ENCODE data around the gene RAD51B. TPM values are rescaled to one million over a fixed set of nuclear protein-coding genes. Genes with fewer than 3 reads are reported as not detected.

Gene RAD51B
- polyA plus RNA-seq, 1 donor: 7.3 TPM

DNA sequence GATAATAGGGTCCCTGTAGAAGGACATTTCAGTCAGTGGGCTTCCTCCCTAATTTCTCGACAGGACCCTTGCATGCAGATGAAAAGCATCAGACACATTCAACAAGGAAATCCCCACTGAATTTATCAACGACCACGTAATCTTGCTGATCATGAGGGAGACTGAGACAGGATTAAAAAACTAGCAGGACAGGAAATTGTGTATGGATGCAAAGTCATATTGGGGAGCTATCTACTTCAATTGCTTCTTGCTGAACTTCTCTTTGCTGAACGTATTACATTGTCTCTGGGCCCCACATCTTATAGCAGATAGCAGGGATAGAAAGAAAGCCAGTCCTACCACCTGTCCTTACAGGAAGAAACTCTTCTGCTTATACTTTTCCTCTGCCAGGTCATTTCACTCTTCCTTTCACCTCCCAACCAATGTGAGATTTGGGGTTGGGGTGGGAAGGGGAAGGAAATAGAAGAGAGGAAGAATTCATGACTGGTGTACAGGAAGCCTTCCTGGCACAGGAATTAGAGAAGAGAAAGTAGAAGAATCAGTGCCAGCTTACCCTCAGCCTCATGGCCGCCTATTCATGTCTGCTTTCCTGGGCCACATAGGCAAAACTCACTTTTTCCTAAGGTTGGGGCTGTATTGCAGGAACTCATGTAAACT is 640.0 kb downstream of the RAD51B start:
- no peak for DNase-seq (ENCODE audit: low read depth)

DNA sequence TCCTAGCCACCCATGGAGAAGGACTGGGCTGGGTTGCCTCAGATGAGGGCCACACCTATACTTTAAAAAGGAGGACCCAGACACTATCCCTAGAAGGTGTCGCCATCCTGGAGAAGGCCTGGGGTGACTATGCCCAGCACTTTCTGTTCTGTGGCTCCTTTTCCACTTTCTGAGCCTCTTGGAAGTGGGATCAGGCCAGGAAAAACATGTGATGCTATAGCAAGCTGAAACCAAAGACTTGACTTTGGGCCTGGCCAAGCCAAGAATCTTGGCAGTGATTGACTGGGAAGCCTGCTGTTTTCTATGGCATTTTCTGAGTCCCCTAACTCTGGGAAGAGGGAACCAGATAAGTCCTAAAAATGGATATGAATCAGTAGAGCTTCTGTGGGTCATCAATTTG is 641.0 kb downstream of the RAD51B start:
- no peak for DNase-seq (ENCODE audit: low read depth)

DNA sequence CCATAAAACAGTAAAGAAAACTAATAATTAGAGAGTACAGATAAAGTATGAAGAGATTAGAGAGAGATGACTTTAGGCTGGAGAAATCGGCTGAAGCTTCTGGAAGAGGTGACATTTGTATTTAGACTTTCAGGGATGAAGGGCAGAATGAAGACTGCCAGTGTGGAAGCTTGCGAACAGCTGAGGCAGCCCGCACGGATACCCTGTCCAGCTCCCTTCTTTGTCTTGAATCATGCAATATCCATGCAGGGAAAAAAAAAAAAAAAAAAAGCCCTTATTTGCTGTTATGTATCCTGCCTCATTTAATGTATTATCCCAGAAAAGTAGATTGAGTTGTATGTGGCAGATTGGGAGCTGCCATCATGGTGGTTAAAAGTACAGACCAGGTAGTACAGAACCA is 641.5 kb downstream of the RAD51B start:
- no peak for DNase-seq (ENCODE audit: low read depth)

DNA sequence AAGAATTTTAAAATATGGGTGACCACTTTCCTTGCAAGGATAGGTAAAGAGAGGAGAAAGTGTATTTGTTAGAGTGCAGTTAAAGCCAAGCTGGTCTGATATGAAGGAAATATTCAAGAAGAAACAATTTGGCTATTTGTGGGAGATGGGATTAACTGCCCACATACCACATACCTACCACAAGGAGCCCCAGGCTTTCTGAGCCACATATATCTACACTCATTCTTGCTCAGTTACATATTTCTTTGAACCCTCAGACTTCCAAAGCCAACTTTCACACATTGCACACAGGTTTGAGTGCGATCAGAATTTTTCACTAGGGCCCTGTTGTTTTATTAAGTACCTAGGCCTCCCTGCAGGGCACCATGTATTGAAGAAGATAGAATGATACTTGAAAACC is 643.1 kb downstream of the RAD51B start:
- DNase-seq (ENCODE audit: low read depth): no peak

DNA sequence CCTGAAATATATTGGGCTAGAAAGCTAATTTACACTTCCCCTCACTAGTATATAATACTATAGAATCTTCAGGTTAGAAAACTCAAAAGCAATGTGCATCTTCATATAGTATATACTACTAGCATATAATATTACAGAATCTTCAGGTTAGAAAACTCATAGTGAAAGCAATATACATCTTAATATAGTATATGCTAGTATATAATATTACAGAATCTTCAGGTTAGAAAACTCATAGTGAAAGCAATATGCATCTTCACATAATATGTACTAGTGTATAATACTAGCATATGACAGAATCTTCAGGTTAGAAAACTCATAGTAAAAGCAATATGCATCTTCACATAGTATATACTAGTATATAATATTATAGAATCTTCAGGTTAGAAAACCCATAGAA is 643.7 kb downstream of the RAD51B start:
- DNase-seq (ENCODE audit: low read depth): no peak

DNA sequence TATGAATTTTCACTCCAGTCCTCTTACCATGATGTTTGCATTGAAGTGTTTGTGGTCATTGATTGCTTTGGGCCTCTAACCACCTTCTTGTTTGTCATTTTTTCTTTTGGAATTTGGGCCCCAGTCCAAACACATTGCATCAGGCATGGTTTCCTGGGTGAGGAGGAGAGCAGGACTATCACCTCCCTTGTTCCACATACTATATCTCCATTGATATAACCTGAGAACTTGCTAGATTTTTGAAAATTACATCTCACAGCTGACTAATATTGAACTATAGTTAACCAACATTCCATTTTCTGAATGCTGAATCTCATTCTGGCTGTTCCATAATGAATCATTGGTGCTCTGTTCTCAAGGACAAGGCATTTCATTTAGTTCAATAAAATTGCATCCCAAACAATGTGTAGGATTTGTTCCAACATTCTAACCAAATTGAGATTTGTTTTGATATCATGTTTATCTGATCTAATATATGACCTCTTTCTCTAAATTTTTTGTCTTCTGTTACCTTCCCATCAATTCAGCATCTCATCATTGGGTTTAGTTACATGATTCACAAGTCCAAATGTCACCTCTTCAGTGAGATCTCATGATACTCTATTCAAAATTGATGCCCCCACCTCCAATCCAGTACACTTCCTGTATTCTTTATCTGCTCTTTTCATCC is 644.3 kb downstream of the RAD51B start:
- DNase-seq (ENCODE audit: low read depth): no peak

DNA sequence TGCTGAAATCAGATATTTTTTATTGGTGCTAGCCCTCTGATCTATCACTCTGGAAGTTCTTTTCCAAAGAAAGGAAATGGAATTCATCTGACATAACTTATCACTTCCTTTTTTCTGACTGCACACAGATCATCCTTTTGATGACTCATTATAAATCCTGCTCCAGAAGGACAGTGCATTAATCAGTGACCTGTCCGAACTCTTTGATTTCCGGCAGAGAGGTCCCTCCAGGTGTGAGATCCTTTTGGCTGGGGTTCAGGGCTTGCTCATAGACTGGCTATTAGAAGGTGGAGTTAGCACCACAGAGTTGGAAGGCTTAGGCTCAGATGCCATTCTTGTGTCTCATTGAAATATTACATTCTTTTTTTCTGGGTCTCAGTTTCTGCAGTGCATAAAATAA is 645.1 kb downstream of the RAD51B start:
- DNase-seq (ENCODE audit: low read depth): no peak

DNA sequence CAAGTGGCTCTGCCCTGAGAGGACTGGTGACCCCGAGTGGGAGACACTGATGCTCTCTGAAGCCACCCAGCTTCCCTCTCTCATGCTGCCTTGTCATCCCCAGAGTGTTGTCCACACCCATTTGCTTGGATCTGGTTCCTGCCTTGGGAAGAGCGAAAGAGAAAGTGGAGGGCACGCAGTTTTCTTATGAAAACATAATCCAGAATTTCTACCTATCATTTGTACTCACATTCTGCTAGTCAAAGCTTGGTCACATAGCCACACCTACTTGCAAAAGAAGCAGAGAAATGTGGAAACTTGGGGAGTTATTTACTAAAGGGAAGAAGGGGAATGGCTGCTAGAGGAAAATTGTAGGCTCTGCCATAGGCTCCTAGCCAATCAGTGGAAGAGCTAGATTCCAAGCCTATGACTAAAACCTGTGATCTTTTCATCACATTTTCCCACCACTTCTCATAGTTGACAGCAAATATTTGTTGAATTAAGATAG is 647.0 kb downstream of the RAD51B start:
- peak; percentile 50 for DNase-seq (ENCODE audit: low read depth)

DNA sequence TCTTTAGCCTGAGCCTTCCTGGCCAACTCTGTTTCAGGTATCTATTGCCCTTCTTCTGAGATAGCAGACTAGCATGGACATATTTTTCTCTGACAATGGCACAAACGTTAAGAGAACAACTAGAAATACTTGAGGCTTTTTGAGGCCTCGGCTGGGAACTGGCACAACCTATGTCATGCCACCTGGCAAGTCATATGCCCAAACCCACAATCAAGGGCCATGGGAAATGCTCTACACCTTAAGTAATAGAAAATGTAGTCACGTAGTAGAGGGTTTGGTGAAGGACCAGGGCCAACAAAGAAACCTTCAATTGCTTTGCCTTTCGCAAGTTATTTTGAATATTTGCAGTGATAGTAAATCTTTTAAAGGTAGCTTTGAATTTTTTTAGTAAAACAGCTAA is 647.8 kb downstream of the RAD51B start:
- no peak for DNase-seq (ENCODE audit: low read depth)

DNA sequence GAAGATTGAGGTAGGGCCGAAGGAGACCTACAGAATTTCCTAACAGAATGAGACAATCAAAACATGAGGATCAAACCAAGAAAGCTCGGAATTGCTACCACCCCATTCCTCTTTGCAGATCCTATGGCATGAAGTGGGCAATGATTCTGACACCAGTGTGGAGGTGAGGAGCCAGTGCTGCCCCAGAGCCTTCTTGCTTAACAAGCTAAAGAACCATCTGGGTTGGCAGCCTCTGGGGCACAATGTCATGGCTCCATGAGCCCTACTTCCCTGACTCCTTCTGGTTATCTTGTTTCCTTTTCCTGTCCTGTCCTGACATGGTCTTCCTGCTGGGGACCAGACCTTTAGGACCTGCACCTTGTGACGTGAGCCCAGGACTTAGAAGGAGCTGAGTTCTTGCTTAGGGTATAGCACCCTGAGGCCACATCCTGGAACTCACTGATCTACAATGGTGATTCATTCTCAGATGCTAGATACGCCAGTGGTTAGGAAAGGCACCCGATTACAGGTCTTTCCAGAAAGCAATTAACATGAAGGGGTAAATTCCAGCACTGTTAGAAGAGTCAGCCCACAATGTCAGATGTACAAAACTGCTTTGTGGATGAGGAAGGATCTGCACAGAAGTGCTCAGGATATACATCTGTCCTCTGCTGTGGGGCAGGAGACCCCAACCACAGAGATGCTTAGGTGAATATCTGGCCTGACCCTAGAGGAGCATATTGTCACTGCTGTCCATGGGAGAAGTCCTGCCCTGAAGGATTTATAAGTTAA is 649.0 kb downstream of the RAD51B start:
- DNase-seq (ENCODE audit: low read depth): no peak

DNA sequence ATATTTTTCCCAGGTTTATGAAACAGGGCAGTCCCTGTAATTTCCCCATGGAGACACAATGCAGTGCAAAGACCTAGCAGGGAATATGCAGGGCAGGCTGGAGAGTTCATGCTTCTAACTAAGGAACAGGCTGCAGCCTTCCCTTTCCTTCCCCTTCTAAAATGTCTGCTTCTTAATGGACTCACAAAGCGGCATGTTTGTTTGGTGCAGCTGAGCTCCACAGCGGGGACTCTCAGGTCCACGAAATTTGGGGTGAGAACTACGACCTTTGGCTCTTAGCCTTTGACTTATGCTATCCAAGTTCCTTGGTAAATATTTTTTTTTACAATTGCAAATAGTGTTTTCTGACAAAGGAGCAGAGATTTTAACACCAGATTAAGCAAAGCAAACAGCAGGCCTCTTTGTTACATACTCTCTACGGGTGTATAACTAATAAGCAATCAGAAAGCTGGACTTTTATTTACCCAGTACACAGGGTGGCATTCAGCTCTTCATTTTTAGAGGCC is 649.7 kb downstream of the RAD51B start:
- DNase-seq (ENCODE audit: low read depth): no peak

DNA sequence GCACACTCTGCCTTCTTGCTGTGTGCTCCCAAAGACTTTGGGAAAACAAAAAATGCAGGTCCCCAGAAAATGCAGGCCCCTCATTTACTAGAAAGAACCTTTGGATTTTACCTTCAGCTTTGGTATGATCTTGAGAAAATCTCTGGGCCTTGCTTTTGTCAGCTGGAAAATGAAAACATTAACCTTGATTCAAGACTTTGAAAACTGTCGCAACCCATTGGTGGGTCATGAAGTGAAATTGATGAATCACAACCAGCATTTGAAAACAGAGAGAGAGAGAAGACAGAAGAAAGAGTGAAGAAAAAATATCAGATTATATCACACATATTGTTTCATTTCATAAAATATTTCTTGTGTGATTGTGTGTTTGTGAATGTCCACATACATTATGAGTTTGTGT is 650.8 kb downstream of the RAD51B start:
- DNase-seq (ENCODE audit: low read depth): no peak

DNA sequence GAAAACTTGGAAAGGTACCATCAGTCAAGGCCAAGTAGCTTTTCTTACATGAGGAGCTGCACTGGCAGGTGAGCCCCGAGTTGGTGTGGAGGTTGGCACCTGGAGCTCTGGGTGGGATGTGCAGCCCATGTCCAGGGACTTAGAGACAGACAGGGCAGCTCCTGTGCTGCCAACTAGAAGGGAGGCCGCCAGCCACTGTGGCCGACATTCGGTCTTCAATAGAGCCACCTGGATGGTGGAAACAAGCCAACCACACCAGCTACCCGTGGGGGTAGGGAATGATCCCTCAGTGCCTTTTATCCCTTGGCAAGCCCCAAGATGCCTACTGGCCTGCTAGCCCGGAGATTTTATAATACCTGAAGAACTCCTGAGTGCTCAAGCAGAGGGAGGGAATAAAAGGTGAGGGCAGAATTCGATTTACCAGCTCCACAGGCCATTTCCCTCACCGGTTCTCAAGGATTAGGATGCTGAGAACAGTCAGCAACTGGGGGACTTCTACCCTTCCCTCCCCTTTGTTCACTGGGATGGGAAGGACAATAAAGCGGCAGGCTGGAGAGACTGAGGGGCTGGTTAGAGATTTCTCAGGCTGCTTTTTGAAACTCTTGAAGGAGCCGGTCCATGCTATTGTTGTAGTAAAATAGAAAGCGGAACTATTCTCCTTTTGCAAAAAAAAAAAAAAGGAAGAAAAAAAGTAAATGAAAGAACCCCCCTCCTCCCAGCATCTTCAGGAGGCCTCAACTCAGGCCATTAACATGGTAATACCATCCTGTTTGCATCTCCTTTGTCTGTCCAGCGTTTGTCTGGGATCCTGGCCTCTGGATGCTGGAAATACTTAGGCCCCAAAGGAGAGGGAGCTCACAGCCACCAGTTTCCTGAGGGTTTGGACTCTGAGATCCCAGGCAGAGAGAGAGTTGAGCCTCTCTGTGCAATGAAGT is 651.7 kb downstream of the RAD51B start:
- DNase-seq (ENCODE audit: low read depth): no peak

DNA sequence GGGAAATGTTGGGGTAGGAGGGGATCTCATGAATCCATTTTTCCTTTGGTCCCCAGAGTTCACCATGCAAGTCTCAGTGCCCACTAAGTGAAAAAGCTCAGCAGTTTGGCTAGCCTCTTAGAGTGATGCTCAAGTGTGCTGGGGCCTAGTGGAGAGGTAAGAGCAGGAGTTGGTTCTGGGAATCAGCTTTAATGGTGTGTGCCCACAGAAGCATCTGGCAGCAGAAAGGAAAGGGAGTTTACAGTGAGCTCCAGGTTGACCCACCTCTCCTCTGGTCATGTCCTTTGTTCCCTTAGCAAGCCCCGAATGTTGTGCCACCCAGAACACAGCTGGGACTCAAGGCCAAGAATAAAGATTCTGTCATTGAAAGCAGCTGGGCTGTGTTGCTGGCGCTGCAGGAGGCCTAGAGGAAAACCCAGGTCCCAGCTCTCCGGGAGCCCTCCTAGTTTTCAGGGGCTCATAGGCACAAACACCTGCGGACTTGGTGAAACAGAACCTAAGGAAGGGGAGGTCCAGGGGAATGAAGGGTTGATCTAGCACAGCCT is 652.5 kb downstream of the RAD51B start:
- no peak for DNase-seq (ENCODE audit: low read depth)

DNA sequence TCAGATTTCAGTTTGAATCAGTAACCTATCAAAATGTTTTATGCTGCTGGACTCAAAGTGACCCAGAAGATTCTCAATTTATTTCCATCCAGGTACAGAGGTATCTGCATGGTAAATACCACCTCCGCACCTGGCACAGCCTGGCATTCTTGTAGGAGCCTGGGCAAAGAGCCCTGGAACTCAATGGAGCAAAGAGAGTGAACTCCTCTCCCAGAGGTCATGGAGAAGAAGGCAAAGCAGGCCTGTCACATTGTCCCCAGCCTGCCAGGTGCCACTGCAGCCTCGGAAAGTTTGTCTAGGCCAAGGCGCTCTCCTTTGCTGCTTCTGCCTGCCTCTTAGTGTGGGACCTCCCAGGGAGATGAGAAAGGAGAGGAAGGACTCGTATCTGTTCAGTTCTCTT is 653.5 kb downstream of the RAD51B start:
- no peak for DNase-seq (ENCODE audit: low read depth)

DNA sequence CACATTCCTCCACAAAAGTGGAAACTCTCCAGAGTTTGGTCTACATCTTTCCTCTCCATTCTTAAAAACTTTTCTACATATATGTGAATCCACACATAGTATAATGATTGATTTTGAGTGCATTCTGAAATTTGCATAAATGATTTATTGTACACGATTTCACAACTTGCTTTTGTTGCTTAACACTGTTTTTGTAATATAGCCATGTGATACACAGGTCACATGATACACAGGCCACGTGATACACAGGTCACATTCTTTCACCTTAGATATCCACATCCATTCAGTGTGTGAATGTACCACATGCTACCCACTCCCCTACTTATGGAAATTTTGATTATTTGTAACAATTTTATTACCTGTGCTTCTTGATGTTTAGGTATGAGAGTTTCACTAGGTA is 654.2 kb downstream of the RAD51B start:
- no peak for DNase-seq (ENCODE audit: low read depth)

DNA sequence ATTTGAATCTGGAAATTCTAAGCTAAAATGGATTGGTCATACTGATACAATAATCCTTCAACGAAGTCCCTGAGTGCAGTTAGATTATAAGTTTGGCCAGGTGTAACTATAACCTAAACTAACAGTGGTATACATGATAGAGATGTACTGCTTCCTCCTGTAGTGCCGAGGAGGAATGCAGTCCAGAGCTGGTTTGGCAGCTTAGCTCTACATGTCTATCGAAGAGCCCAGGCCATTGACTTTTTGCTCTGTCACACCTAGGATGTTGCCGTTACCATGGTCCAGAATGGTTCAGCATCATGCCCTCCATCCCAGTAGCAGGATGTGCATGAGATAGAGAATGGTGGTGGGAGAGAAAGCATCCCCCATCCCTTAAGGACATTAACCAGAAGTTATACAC is 655.2 kb downstream of the RAD51B start:
- no peak for DNase-seq (ENCODE audit: low read depth)

DNA sequence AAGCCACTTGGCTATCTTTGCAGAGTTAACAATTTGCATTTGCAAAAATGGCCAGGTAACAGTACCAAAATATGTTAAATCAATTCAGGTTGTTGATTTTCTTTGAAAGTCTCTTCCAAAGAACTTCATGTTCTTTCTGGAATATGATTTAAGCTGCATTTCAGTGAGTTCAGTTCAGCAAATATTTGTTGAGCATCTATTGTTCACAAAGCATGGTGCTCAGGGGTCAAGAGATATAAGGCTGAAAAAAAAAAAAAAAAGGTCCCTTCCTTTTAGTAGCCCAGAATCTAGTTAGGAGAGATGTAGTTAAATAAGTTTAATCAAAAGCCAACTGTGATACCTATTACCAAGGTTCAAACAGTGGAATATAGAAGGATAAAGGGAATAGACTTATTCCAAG is 656.2 kb downstream of the RAD51B start:
- no peak for DNase-seq (ENCODE audit: low read depth)

DNA sequence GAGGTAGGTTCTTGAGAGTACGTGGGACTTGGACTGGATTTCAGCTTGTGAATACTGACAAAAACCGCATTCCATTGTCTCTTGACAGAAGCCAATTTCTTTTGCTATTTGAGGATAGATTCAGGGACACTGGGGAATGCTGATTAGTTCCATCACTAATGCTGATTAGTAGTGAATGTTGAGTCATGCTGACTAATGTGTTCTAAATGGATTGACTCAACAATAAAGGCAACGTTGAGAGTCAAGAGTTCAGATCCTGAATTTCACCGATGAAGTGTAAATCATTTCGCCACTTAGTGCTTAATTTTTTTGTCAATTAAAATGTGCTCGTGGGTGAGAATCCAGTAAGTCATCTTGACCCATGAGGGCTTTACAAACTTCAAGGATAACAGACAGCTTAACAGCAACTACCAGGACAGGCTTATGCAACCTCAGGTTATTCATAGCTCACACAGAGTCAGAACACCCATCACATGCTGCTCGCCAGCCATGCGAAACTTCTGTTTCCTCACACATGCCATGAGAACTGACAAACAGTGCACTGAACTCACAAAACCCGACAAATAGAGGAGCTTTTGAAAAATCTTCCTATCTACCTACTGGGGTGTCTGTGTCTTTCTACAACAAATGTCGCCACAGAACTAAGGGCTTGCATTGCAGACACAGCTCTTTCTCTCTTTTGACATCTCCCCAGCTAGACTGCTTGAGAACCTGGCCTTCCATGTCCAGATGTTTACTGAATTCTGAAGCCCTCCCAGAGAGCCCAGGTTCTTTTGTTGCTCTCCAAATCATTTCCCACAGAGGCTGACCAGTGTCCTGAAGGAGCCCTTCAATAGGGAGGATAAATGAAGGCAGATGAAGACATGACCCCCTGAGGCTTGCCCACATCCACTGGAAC is 656.9 kb downstream of the RAD51B start:
- peak; percentile 19 for DNase-seq (ENCODE audit: low read depth)

DNA sequence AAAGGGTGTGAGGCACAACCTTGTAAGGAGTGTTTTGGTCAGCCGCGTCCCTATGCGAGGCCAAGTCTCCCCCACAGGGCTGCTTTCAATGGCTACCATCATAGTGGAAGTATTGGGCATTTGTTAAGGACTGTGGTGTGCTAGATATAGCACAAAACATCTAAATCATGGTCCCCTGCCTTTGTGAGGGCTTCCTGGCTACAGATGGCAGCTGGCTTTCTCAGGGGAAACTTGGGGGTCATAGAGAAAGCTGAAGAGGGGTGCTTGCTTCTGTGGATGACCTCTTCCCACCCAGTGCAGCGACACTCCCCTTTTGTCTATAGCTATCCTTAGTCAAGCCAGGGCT is 657.5 kb downstream of the RAD51B start:
- no peak for DNase-seq (ENCODE audit: low read depth)
